Neural progenitor cell (in vitro differentiated cells): ENCODE data around the gene CCDC80. TPM values are rescaled to one million over a fixed set of nuclear protein-coding genes. Genes with fewer than 3 reads are reported as not detected.
A peak's percentile ranks its signal among the peaks of the same experiment; 100 is the strongest.

ENCODE experiments used
- DNase-seq: peaks from one replicate; pipeline ENCODE4 v3.0.0-alpha.2; 2016; ENCODE audit warnings: low spot score
- H2AFZ ChIP-seq: fragments of 200-600 bp; sonication (generic); replicated peaks from 2 replicates; pipeline ENCODE4 v1.6.1; 2016; ENCODE audit warnings: antibody characterized with exemption
- H3F3A ChIP-seq: fragments of 200-600 bp; sonication (generic); 2 replicates; pipeline ENCODE4 v1.6.1; 2016; ENCODE audit warnings: antibody characterized with exemption, low read depth
- H3K27ac ChIP-seq: fragments of 200-600 bp; sonication (generic); 2 replicates; pipeline ENCODE4 v1.5.1; 2016; ENCODE audit warnings: mild to moderate bottlenecking
- H3K27me3 ChIP-seq: fragments of 200-600 bp; sonication (generic); 2 replicates; pipeline ENCODE4 v1.6.1; 2016; ENCODE audit warnings: mild to moderate bottlenecking, moderate library complexity
- H3K36me3 ChIP-seq: fragments of 200-600 bp; sonication (generic); 2 replicates; pipeline ENCODE4 v1.5.1; 2016
- H3K4me1 ChIP-seq: fragments of 200-600 bp; sonication (generic); 2 replicates; pipeline ENCODE4 v1.6.1; 2016; ENCODE audit warnings: mixed run types
- H3K4me2 ChIP-seq: fragments of 200-600 bp; sonication (generic); 2 replicates; pipeline ENCODE4 v1.6.1; 2016
- H3K4me3 ChIP-seq: fragments of 200-600 bp; sonication (generic); 2 replicates; pipeline ENCODE4 v1.5.1; 2016
- H3K79me2 ChIP-seq: fragments of 200-600 bp; sonication (generic); 2 replicates; pipeline ENCODE4 v1.6.1; 2016; ENCODE audit warnings: low read depth
- H3K9ac ChIP-seq: fragments of 200-600 bp; sonication (generic); 2 replicates; pipeline ENCODE4 v1.6.1; 2016
- H3K9me3 ChIP-seq: fragments of 200-600 bp; sonication (generic); 2 replicates; pipeline ENCODE4 v1.5.1; 2016; ENCODE audit warnings: low read depth
- H4K20me1 ChIP-seq: fragments of 200-600 bp; sonication (generic); 2 replicates; pipeline ENCODE4 v1.6.1; 2016; ENCODE audit warnings: low read depth
- H3K27ac Mint-ChIP-seq: 3 replicates; pipeline ENCODE4 v1.8.0; 2021; ENCODE audit warnings: mixed read lengths
- H3K27me3 Mint-ChIP-seq: 2 replicates; pipeline ENCODE4 v1.8.0; 2022; ENCODE audit warnings: low read depth, mild to moderate bottlenecking, inconsistent platforms, moderate library complexity, mixed read lengths; ENCODE audit not compliant: insufficient read depth
- H3K36me3 Mint-ChIP-seq: 3 replicates; pipeline ENCODE4 v1.8.0; 2021; ENCODE audit warnings: mixed read lengths
- H3K4me1 Mint-ChIP-seq: 3 replicates; pipeline ENCODE4 v1.8.0; 2021; ENCODE audit warnings: mixed read lengths
- H3K4me3 Mint-ChIP-seq: 3 replicates; pipeline ENCODE4 v1.8.0; 2021; ENCODE audit warnings: mild to moderate bottlenecking, moderate library complexity, mixed read lengths
- H3K9me3 Mint-ChIP-seq: 3 replicates; pipeline ENCODE4 v1.8.0; 2020; ENCODE audit warnings: mixed read lengths
- CTCF ChIP-seq: fragments of 200-600 bp; sonication (generic); IDR thresholded peaks from 2 replicates; pipeline ENCODE4 v1.5.1; 2017; ENCODE audit warnings: antibody characterized with exemption, mild to moderate bottlenecking
- EZH2 ChIP-seq: fragments of 200-600 bp; sonication (generic); IDR thresholded peaks from 2 replicates; pipeline ENCODE4 v1.6.1; 2017; ENCODE audit warnings: antibody characterized with exemption, mild to moderate bottlenecking, moderate library complexity
- EZH2phosphoT487 ChIP-seq: fragments of 200-600 bp; sonication (generic); IDR thresholded peaks from 2 replicates; pipeline ENCODE4 v1.6.1; 2017; ENCODE audit warnings: antibody characterized with exemption
- total RNA-seq: library from RNA; depleted of rRNA; stranded (reverse); fragments of >200 nt; gene quantifications from 2 replicates; pipeline ENCODE4 v1.2.3, GENCODE V29; 2015; ENCODE audit warnings: low replicate concordance

The CCDC80 gene
- 14.7 and 21.5 TPM in 2 replicates for total RNA-seq

GRCh38 chr3:112640930-112641801, at the start of gene CCDC80:
Gene CCDC80 (minus strand): TSS chr3:112641143. CDS start chr3:112639905, 1,238 bp downstream.
- Mint-ChIP-seq H3K4me3 (no peak within 1 kb of the TSS), H3K9me3 (peaks cover 19% of the 10 kb centered on the region), H3K36me3 (peaks cover 27% of the 10 kb centered on the region), H3K27me3 (peaks cover 3% of the 10 kb centered on the region), H3K4me1 (peaks cover 20% of the 10 kb centered on the region), H3K27ac (no peak within 1 kb of the TSS)
- Histone ChIP-seq H3K27ac (peak within 1 kb of the TSS; percentile 48), H3K27me3 (no peaks in the 10 kb centered on the region), H3K4me3 (no peak within 1 kb of the TSS), H3K9me3 (no peaks in the 10 kb centered on the region), H3K36me3 (no peaks in the 10 kb centered on the region), H3K4me1 (peaks cover 41% of the 10 kb centered on the region), H3K4me2 (peak within 1 kb of the TSS; percentile 59), H2AFZ (peak within 1 kb of the TSS; percentile 61), H4K20me1 (no peaks in the 10 kb centered on the region), H3F3A (peaks cover 17% of the 10 kb centered on the region), H3K79me2 (no peaks in the 10 kb centered on the region), H3K9ac (no peak within 1 kb of the TSS)
- no peak for TF ChIP-seq EZH2phosphoT487
- TF ChIP-seq CTCF: no peak
- no peak for TF ChIP-seq EZH2
- DNase-seq: peak; percentile 23

- Histone ChIP-seq H3K4me2 (peak overlapping the region; percentile 4), H2AFZ (no peak overlapping the region), H3K9me3 (no peaks in the 10 kb centered on the region), H3K9ac (no peak overlapping the region), H3K4me1 (peaks cover 33% of the 10 kb centered on the region), H3F3A (peaks cover 6% of the 10 kb centered on the region), H3K36me3 (no peaks in the 10 kb centered on the region), H3K27me3 (no peaks in the 10 kb centered on the region), H3K27ac (peak overlapping the region; percentile 57), H3K4me3 (no peak overlapping the region), H3K79me2 (no peaks in the 10 kb centered on the region), H4K20me1 (no peaks in the 10 kb centered on the region)
- H3K4me3 Mint-ChIP-seq: no peak overlapping the region
- no peaks in the 10 kb centered on the region for H3K27me3 Mint-ChIP-seq
- peak; percentile 65 for DNase-seq
- H3K9me3 Mint-ChIP-seq: peaks cover 20% of the 10 kb centered on the region
- peaks cover 5% of the 10 kb centered on the region for H3K36me3 Mint-ChIP-seq
- peak overlapping the region; percentile 95 for H3K27ac Mint-ChIP-seq
- H3K4me1 Mint-ChIP-seq: peaks cover 31% of the 10 kb centered on the region
- no peak for TF ChIP-seq EZH2phosphoT487
- TF ChIP-seq CTCF: no peak
- TF ChIP-seq EZH2: no peak
Measured at GRCh38 chr3:112689989-112690388, 49.0 kb upstream of the CCDC80 start.

GRCh38 chr3:112689385-112689784, 48.4 kb upstream of the CCDC80 start:
- H3K27ac ChIP-seq: peak overlapping the region; percentile 57
- no peaks in the 10 kb centered on the region for H3K79me2 ChIP-seq
- no peak overlapping the region for H2AFZ ChIP-seq
- no peaks in the 10 kb centered on the region for H3K9me3 ChIP-seq
- Mint-ChIP-seq H3K9me3 (peaks cover 20% of the 10 kb centered on the region), H3K36me3 (peaks cover 5% of the 10 kb centered on the region), H3K27ac (peak overlapping the region; percentile 96), H3K4me1 (peaks cover 31% of the 10 kb centered on the region), H3K27me3 (no peaks in the 10 kb centered on the region), H3K4me3 (no peak overlapping the region)
- H4K20me1 ChIP-seq: no peaks in the 10 kb centered on the region
- H3K4me3 ChIP-seq: no peak overlapping the region
- peaks cover 6% of the 10 kb centered on the region for H3F3A ChIP-seq
- H3K27me3 ChIP-seq: no peaks in the 10 kb centered on the region
- H3K36me3 ChIP-seq: no peaks in the 10 kb centered on the region
- TF ChIP-seq EZH2: no peak
- TF ChIP-seq CTCF: no peak
- TF ChIP-seq EZH2phosphoT487: no peak
- peaks cover 33% of the 10 kb centered on the region for H3K4me1 ChIP-seq
- no peak for DNase-seq
- no peak overlapping the region for H3K4me2 ChIP-seq
- H3K9ac ChIP-seq: no peak overlapping the region
